D341Med (cell line): ENCODE measurements around the gene PRDM11.

ENCODE experiments used
- DNase-seq: peaks from one replicate; pipeline ENCODE4 v3.0.0; 2012; ENCODE audit warnings: low spot score

The PRDM11 gene

DNA sequence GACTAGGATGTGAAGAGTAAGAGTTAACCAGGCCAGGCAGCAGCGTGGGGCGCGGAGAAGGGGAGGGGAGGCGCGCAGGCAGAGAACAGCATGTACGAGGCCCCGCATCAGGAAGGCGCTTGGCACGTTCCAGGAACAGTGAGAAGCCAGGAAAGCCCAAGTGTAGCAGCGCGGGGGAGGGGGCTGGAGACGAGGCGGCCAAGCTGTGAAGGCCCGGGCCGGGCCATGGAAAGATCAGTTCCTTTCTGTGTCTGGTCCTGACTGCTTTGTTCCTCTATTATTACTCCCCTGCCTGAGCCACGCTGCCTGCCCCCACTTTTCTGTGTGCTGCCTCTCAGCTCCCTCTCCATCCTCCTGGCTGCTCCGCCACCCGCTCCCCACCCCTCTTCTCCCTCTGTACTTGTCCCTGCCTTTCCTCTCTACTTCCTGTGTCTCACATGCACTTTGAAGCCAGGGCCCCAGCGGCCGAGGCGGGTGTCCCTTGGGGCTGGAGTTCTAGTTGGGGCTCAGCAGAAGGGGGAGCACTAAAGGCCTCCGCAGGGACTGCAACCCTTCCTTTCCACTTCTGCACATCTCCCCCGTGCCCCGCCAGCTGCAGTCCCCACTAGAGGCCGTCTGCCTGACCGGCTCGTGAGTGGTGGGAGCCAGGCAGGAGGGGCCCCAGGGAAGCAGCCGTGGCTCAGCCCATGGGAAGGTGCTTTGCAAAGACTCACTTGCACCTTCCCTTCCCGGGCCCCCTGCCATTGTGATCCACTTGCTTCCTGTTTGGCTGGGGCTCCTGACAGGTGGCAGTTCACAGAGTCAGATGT lies 63.7 kb downstream of the PRDM11 start:
- DNase-seq = no peak

DNA sequence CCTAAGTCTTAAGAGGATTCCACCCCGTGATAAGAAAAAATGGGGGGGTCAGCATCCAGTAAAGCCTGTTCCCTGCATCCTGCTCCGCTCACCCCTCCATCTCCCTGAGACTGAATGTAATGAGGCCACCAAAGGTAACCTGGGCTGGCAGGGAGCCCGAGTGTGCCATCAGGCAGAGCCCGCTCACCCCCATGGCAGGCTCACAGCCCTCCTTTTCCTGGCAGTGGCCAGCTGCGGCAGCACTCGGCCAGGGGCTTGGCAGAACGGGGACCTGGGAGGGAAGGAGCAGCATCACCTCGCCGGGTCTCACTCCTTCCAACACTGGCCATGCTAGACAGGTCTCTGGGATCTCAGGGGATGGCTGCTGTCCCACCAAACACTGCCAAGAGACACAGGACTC lies 64.4 kb downstream of the PRDM11 start:
- DNase-seq = no peak

DNA sequence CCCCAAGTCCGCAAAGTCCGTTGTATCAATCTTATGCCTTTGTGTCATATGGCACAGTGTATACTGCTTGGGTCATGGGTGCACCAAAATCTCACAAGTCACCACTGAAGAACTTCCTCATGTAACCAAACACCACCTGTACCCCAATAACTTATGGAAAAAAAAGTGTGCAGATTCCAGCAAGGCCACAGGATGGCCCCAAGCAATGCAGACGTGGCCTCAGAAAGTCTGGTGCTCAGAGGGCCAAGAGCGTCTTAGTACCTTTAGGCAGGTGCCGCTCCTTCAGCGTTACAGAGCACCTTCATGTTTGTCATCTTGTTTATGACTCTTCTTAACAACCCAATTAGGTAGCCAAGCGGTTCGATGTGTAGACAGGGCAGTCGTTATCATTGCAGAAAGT lies 65.3 kb downstream of the PRDM11 start:
- DNase-seq = no peak

DNA sequence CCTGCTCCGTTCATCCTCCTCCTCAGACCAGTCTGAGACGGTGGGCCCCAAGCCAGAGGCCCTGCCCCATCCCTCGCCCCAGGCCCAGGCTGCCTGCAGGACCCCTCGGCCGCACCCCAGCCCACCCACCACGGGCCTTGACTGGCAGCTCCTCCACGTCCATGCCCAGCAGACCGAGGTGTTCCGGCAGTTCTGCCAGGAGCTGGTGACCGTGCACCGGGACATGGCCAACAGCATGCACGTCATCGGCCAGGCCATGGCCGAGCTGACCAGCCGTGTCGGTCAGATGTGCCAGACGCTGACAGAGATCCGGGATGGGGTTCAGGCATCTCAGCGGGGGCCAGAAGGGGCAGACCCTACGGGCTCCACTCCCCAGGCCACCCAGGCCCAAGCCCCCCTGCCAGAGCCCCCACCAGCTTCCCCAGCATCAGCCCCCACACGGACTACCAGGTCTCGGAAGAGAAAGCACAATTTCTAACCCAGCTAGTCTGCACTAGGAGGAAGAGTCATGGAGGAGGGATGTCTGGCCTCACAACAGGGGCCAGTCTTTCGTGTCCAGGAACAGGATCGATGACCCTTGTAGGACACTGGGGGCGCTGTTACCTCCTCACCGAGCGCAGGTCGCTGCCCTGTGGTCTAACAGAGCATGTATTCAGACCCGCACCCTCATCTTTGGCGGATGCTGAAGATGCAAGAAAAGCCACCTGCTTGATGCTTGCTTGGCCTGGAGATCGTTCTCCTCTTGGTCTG lies 66.3 kb downstream of the PRDM11 start:
- DNase-seq = no peak

DNA sequence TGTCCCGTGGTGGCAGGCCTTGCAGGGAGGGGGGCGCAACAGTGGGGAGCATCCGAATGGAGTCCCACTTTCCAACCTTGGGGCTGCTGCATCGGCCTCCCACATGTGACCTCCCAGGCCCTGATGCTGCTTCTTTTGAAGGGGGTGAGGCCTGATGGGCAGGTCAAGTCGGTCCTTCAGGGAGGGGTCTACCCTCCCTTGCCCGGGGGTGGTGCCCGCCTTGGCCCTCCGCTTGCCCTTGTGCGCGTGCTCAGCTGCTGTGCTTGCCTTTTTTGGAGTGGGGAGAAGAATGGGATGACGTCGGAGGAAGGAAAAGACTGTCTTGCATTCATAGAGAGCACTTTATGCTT lies 66.9 kb downstream of the PRDM11 start:
- no peak for DNase-seq

DNA sequence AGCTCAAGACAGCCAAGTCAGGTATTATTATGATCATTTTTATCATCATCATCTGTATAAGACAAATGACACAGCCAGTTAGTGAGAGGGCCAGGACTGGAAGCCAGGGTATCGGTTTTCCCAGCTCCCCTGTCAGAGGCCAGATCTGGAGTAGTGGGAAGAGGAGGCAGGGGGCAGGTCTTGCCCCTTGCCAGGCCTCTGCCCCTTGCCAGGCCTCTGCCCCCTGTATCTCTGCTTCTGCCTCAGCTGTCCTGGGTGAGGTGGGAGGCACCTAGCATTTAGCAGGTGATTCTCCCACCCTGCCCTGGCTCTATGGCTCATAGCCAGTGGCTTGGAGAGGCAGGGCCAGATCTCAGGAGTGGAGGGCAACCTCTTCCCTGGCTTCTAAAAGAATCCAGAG lies 67.3 kb downstream of the PRDM11 start:
- DNase-seq = no peak

DNA sequence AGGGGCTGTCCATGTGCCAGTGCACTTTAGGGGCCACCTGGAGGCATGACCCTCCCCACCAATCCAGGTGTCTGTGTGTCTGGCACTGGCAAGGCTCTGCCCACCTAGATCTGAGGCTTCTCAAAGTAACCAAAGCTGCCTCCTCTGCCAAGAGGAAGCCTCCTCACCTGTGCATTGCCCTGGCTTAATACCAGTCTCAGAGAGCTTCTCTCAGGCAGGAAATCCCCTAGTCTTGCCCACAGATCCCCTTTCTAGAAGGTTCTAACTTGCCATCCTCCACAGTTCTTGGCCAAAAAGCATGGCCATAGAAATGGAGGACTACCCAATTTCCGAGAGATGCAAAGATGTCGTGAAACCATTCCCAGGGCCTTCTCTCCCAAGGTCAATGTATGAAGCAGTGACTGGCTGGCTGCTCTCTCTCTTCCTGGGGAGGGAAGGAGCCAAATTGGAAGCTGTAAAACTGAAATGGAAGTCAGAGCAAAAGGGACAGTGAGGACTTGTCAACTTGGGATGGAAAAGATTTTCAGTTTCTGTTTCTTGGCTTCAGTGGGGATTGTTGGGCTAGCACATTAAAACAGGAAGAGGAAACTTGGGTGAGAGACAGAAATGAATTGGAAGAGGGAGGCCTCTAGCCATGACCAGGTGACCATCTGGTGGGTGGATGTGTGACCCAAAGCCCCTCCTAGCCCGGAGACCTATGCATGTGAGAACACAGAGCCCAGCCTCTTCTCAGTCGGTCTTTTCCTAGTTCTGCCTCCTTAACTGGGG lies 68.8 kb downstream of the PRDM11 start:
- no peak for DNase-seq

DNA sequence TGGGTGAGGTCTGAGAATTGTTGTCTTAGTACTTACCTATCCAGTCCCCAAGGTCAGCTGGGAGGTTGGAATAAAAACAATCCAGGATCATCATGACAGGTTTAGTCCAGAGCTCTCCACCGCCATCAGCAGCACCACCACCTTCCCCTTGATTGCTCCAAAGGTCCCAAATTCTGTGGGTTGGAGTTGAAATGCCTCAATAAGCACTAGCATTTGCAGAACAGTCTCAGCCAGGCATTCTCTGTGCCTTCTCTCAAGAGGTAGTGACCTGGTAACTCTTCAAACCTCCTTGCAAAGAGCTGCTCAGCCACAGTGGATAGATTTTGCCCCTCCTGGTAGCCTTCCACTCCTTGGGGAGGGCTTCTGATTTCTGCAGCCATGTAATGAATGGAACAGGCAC lies 69.6 kb downstream of the PRDM11 start:
- DNase-seq = no peak

DNA sequence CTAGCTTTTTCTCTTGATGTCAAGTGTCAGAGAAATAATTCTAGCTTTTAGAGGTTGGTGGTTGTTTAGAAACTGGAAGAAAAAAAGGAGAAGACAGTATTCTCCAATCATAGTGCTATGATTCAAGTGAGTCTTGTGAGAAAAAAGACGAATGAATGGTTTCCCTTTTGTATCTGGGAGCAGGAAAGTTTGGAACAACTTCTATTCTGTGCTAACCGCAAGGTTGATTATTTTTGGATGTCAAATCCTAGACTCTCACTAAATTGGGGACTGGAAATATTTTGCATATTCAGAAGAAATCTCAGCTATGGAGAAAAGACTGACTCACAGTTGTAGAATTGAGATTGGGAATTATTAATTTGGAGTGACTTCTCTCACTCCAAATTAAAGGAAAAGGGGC lies 70.5 kb downstream of the PRDM11 start:
- DNase-seq = no peak

DNA sequence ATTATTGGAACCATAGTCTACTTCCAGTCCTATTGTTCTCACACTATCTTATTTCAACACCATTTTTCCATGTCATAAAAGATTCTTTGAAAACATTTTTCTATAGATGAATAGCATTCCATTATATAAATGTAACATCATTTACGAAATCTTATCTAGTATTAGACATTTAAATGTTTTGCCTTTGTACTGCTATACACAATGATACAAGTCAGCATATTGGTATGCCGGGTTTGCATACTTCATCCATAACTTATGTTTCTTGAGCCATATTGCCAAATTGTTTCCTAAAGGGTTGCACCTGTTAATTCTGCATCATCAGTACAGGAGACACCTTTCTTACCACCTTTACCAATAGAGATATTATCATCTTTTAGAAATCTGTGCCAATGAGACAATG lies 71.6 kb downstream of the PRDM11 start:
- DNase-seq = no peak

DNA sequence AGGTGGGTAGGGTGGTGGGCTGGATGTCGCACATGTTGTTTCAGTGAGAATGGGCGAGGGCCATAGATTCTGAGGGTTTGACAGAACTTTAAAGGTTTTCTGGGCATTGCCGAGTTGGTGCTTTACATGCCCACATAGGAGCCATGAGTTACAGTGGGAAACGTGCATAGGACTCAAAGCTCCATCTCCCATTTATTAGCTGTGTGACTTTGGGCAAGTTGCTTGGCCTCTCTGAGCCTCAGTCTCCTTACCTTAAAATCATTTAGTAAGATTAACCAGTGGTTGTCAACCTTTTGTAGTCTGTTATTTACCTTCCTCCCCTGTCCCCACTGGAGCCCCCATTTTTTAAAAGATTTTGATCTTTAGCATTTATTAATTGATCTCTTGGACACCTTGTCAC lies 72.3 kb downstream of the PRDM11 start:
- no peak for DNase-seq

DNA sequence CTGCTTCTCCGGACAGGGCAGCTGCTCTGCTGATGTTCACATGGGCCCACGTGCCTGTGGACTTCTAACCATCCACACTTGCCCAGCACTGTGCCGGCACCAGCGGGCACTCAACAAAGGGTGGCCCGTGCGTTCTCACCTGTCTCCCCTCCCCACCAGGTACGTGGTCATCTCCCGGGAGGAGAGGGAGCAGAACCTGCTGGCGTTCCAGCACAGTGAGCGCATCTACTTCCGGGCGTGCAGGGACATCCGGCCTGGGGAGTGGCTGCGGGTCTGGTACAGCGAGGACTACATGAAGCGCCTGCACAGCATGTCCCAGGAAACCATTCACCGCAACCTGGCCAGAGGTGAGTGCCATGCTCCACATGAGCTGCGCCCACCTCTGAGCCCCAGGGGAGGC lies 73.0 kb downstream of the PRDM11 start:
- DNase-seq = no peak

DNA sequence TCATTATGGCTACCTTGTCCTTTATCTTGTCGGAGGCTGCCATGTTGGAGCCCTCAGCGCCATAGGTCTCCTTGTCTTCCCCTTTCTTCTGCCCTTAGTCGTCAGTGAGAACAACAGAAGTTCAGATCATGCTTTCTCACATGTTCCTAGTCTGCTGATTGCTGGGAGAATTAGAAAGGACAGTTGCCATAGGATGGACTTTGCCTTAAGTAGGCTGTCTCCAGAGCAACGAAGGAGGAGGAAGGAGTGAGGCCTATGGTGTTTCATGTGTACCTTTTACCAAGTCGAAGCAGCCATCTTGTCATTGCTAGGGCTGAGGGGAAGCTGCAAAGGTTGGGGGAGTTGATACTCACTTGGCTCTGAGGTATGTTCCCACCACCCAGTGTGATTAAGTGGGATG lies 77.1 kb downstream of the PRDM11 start:
- no peak for DNase-seq

DNA sequence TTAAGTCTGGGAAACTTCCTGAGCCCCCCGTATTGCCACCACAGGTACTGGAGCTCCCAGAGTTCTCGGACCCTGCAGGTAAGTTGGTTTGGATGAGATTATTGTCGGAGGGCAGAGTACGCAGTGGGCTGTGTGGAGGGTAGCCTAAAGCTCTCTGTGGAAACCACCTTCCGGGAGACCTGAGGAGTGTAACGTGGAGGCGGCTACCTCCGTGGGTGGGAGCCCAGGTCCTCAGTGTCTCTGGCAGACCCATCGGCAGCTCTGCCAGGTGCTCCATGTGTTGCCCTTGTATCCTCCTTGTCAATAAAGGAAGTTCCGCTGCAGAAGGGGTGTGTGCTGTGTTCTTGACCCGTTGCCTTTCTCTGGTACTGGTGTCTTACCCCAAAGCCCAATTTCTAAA lies 78.3 kb downstream of the PRDM11 start:
- DNase-seq = no peak

DNA sequence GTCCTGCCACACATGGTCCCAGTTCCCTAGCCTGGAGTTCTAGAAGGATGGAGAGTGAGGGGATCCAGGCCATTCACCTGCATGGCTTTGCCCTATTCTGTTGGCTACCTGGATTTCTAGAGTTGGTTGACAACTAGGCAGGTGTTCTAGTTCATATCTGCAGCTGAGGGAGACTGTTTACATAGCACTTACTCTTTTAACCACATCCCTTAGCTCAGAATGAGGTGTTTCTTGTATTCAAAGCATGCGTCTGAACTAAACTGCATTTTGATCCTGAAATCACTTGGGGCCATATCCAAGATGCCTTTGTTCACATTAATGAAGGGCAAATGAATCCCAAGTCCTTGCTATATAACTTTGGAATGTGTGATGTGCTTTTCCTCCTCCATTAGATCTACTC lies 78.8 kb downstream of the PRDM11 start:
- no peak for DNase-seq

DNA sequence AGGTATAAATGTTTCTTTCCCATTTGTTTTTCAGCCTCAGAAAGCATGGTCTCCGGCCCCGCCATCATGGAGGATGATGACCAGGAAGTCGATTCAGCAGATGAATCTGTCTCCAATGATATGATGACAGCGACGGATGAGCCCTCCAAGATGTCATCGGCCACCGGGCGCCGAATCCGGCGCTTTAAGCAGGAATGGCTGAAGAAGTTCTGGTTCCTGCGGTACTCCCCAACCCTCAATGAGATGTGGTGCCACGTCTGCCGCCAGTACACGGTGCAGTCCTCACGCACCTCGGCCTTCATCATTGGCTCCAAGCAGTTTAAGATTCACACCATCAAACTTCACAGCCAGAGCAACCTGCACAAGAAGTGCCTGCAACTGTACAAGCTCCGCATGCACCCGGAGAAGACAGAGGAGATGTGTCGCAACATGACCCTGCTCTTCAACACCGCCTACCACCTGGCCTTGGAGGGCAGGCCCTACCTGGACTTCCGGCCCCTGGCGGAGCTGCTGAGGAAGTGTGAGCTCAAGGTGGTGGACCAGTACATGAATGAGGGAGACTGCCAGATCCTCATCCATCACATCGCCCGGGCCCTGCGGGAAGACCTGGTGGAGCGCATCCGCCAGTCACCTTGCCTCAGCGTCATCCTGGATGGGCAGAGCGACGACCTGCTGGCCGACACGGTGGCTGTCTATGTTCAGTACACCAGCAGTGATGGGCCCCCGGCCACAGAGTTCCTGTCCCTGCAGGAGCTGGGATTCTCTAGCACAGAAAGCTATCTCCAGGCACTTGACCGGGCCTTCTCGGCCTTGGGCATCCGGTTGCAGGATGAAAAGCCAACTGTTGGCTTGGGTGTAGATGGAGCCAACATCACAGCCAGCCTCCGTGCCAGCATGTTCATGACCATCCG lies 79.8 kb downstream of the PRDM11 start:
- no peak for DNase-seq

DNA sequence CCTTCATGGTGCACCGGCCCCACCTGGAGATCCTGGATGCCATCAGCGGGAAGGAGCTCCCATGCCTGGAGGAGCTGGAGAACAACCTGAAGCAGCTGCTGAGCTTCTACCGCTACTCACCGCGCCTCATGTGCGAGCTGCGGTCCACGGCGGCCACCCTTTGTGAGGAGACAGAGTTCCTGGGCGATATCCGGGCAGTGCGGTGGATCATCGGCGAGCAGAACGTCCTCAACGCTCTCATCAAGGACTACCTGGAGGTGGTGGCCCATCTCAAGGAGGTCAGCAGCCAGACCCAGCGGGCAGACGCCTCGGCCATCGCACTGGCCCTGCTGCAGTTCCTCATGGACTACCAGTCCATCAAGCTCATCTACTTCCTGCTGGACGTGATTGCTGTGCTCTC lies 80.5 kb downstream of the PRDM11 start:
- no peak for DNase-seq

DNA sequence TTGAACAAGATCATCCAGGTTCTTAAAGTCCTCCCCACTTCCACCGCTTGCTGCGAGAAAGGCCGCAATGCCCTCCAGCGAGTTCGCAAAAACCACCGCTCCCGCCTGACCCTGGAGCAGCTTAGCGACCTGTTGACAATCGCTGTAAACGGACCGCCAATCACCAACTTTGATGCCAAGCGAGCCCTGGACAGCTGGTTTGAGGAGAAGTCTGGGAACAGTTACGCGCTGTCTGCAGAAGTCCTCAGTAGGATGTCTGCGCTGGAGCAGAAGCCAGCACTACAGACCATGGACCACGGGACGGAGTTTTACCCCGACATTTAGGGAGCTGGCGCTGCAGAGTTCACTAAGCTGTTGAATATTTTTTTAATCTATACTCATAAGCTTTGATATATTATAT lies 81.4 kb downstream of the PRDM11 start:
- no peak for DNase-seq

DNA sequence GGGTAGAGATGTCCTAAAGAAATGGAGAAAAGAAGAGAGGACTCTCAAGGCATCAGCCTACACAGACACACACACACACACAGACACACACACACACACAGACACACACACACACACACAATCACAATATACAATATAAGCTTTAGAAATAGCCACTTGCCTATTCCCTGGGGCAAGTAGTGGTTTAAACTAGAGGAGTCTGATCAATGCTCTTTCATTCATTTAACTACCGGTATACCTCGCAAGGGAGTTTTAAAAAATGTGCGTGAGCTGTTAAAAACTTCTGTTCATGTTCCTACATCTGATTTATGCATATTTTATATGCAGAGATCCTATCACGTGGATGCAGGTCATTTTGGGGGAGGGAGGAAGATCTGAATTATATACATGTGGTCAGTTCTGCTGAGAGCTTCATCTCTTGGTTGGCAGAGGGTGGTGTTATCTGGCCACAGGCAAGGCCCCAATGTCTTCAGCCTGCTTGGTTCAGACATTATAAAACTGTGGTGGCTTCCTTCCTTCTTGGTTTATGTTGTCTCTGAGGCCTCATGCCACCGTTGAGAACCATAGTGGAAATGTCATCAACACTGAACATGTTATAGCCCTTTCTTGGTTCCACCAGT lies 83.1 kb downstream of the PRDM11 start:
- no peak for DNase-seq

DNA sequence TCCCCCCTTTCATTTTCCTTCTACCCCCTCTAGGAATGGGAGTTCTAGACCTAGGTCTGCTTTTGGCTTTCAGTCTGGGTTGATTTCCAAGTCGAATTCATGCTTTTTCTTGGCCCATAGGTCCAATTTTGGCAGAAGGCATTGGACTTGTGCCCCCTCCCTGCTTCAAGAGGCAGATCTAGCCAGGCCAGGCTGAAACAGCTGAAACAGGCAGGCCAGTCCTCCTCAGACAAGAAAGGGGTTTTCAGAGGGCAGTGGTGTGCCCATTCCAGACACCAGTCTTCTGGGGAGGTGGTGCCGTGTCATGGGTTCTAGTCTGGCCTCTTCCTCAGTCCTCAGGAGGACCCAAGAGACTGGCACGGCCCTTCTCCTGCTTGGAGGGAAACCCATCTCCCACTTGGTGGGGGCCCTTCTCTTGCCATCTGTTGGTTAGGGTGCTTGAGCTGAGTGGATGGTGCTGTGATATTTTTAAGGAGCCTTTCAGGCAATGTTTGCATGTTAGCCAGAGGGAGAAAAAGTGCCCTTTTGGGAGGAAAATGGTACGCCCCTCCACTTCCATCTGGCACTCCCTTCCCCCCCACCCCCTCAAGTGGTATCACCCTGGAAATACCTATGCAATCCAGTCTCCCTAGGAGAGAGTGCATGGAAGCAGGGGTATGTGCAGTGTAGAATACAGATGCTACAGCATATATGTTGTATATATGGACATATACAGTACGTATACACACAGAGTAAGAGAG lies 86.1 kb downstream of the PRDM11 start:
- DNase-seq = no peak
